Right cardiac atrium (tissue), 5 donors: Measurements from ENCODE around the gene USP9Y. TPM values are rescaled to one million over a fixed set of nuclear protein-coding genes. Genes with fewer than 3 reads are reported as not detected.

Experiments
- ATAC-seq, 2 donors: fragments of 200-7000 bp; cut with Tn5 transposase; one replicate each; pipeline versions ENCODE4 v1.8.0 to v1.9.1; 2020; ENCODE audit warnings: moderate library complexity in 2 of 2, mild to moderate bottlenecking in 1 of 2
- DNase-seq, 3 donors: peaks; one replicate each; pipeline ENCODE4 v3.0.0-alpha.2; 2020
- H3K27ac ChIP-seq: one replicate; pipeline ENCODE4 v1.5.1; 2013; ENCODE audit warnings: mild to moderate bottlenecking, low read length, control low read depth, moderate library complexity
- H3K27me3 ChIP-seq: one replicate; pipeline ENCODE4 v1.6.1; 2013; ENCODE audit not compliant: control insufficient read depth, insufficient read depth
- H3K4me1 ChIP-seq: one replicate; pipeline ENCODE4 v1.6.1; 2013; ENCODE audit warnings: low read length; ENCODE audit not compliant: control insufficient read depth, insufficient read depth
- H3K4me3 ChIP-seq: one replicate; pipeline ENCODE4 v1.5.1; 2013; ENCODE audit warnings: low read length, control low read depth
- H3K9me3 ChIP-seq: one replicate; pipeline ENCODE4 v1.6.1; 2013; ENCODE audit warnings: low read length; ENCODE audit not compliant: control insufficient read depth
- WGBS: extraction: QIAGEN DNeasy Blood & Tissue Kit; methylation state at CpG from one replicate; pipeline ENCODE4 v1.1.7; 2013; 5-methylcytosine and 5-hydroxymethylcytosine counted together
- intact Hi-C, 4 donors: fragments of 100-400 bp; cut with DNase I; formaldehyde crosslinking; loops; one replicate each; pipeline versions ENCODE4 v1.11.0 to v1.14.0; 2022 to 2023
- polyA plus RNA-seq: library from polyadenylated mRNA; stranded (reverse); fragments of 200-250 nt; gene quantifications from one replicate; pipeline ENCODE4 v1.2.3, GENCODE V29; 2013
- total RNA-seq, 4 donors: library from RNA; stranded (reverse); fragmentation: NEBNext Ultra II Directional; extraction: Animal tissue kit (Norgen Biotek cat#: 25700); gene quantifications; one replicate each; pipeline ENCODE4 v1.2.1, GENCODE V29; 2021
- donor health status: healthy with polysubstance abuse.
- donor health status: DM: no; HTN: yes; CAD: no.
- donor health status: DM: no; HTN: no; CAD: no.
- donor health status: DM: no; HTN: yes; CAD: no; lungs with severe emphysema.
- donor health status: DM: yes; HTN: yes; CAD: no.

The USP9Y gene
- total and polyA plus RNA-seq, 5 donors = 16.3 to 18.2 (median 17.7) TPM; not detected in 2

DNA sequence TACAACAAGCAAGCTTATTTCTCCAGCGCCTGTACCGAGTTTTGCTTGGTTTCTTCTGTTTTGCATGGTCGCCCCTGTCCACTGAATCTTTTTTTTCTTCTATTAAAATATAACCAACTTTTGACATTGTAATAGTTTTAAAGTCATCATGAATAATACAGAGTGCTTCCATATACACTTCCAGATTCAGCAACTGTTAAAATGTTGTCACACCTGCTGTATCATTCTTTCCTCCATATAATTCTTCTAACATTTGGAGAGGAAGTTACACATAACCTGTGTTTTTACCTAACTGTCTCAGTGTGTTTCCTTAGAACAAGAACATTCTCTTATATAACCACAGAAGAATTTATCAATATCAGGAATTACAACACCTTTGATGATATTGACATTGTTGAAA is 83.5 kb downstream of the USP9Y start:
- ATAC-seq (no peak), DNase-seq (no peak)
- H3K4me3 ChIP-seq = no peak overlapping the region
- WGBS = 97% methylated on average over 3 of the region's 3 CpGs
- H3K4me1 ChIP-seq = no peaks in the 10 kb centered on the region
- intact Hi-C loops = no loop called here
- H3K9me3 ChIP-seq = no peaks in the 10 kb centered on the region
- H3K27me3 ChIP-seq = no peaks in the 10 kb centered on the region
- no peak overlapping the region for H3K27ac ChIP-seq

DNA sequence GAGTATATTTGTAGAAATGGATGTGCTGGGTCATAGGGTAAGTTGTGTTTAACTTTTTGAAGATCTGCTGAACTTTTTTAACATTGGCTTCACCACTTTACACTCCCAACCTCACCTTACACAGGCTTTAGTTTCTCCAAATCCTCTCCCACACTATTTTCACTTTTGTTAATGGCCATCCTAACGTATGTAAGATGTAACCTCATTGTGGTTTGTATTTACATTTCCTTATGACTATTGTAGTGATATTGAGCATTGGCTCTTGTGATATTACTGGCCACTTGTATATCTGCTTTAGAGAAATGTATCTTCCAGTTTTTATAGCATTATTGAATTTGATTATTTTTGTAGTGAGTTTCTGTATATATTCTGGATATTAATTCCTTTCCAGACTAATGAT is 93.0 kb downstream of the USP9Y start:
- intact Hi-C loops = no loop called here
- ATAC-seq = no peak
- no peak overlapping the region for H3K27ac ChIP-seq
- 79% methylated on average over 1 of the region's 1 CpG for WGBS
- no peaks in the 10 kb centered on the region for H3K9me3 ChIP-seq
- H3K4me1 ChIP-seq = no peaks in the 10 kb centered on the region
- DNase-seq = no peak
- H3K27me3 ChIP-seq = no peaks in the 10 kb centered on the region
- H3K4me3 ChIP-seq = no peak overlapping the region

DNA sequence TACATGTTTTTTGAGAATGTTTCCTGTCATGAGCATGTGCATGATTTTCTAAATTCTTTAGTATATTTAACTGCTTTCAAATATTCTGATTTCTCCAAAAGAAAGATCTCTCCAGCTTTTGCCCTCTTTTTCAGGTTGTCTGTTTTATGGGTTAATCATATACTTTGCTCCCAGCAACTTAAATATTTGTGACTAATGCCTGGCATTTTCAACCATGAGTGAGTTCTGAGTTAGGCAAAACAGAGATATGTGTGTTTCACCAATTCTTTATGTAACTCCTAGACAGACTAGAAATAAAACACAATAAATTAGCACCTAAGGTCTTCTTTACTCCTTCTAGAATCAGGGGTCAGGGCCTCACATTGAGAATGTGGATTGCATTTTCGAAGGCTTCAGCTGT is 107.0 kb downstream of the USP9Y start:
- H3K9me3 ChIP-seq = no peaks in the 10 kb centered on the region
- no peak overlapping the region for H3K4me3 ChIP-seq
- H3K27ac ChIP-seq = no peak overlapping the region
- H3K27me3 ChIP-seq = no peaks in the 10 kb centered on the region
- H3K4me1 ChIP-seq = no peaks in the 10 kb centered on the region
- intact Hi-C loops = no loop called here
- DNase-seq (no peak), ATAC-seq (no peak)
- WGBS = 95% methylated on average over 1 of the region's 1 CpG

DNA sequence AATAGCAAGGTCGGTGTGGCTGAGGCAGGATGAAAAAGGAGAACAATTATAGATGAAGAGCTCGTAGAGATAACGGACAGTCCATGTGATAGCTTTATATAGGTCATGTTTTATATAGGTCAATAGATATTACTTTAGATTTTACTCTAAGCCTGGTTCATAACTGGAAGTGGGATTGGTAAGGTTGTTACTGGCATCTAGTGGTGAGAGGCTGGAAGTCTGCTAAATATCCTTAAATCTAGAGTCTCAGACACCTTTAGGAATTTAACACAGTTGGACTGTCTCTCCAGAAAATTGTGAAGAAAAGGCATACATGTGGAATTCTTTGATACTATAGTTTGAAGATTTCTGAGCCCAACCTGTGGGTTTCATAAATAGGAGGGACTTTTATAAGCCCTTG is 108.0 kb downstream of the USP9Y start:
- no peak overlapping the region for H3K4me3 ChIP-seq
- intact Hi-C loops = no loop called here
- H3K9me3 ChIP-seq = no peaks in the 10 kb centered on the region
- no peak for ATAC-seq
- no peaks in the 10 kb centered on the region for H3K27me3 ChIP-seq
- H3K4me1 ChIP-seq = no peaks in the 10 kb centered on the region
- DNase-seq = no peak
- WGBS = 38% methylated on average over 3 of the region's 3 CpGs
- no peak overlapping the region for H3K27ac ChIP-seq

DNA sequence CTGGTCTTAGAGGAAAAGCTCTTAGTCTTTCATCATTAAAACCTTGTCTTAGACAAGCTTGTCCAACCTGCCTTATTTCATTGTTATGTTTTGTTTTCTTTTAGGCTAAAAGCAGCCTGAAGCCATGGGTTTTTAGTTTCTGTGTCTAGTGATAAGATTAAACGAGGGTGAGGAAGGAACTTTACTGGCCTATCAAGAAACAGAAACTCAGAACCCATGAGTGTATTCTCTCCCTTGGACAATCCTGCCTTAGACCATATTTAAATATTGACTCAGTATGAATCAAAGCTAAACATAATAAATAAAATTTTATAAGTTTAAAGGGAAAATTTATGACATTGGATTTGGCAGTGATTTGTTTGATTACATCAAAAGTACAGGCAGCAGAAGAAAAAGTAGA is 122.4 kb downstream of the USP9Y start:
- Histone ChIP-seq H3K27ac (no peak overlapping the region), H3K9me3 (no peaks in the 10 kb centered on the region), H3K4me3 (no peak overlapping the region), H3K27me3 (no peaks in the 10 kb centered on the region), H3K4me1 (no peaks in the 10 kb centered on the region)
- WGBS = 22% methylated on average over 1 of the region's 1 CpG
- ATAC-seq (no peak), DNase-seq (no peak)
- intact Hi-C loops = no loop called here

DNA sequence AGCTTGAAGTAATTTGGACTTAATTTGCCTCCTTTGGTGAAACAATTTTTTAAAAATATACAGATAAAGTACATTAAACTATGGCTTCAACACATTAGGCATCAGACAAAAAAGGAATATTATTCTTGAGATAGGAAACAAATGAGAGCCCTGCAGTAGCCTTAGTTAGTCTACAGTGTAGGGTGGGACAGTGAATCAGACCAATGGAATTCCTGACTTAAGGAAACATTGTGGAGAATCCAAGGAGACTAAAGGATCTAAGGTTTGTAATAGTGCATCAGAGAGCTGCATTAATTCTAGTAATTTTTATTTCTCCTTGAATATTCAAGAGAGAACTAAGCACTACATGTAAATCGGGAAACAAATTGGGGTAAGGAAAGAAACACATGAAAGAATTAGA is 125.8 kb downstream of the USP9Y start:
- DNase-seq (no peak), ATAC-seq (no peak)
- Histone ChIP-seq H3K4me1 (no peaks in the 10 kb centered on the region), H3K27ac (no peak overlapping the region), H3K27me3 (no peaks in the 10 kb centered on the region), H3K9me3 (no peaks in the 10 kb centered on the region), H3K4me3 (no peak overlapping the region)
- intact Hi-C loops = no loop called here
- WGBS = 100% methylated on average over 1 of the region's 1 CpG

DNA sequence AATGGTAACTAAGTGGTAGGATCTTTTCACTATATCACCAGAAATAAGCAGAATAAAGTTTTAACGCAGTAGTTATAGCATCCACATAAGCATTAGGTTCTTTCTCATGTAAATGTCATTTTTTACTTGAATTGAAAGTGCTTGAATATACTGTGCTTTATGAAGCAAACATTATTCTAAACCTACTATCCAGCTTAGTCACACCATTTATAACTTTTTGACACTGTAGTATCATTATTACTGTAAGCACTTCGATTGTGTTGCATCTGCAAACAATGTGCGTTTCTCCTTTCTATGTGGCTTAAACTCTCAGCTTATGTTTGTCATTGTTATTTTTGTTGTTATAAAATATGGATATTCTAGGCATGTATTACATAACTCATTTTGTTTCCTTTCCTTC is 132.3 kb downstream of the USP9Y start:
- intact Hi-C loops = no loop called here
- Histone ChIP-seq H3K4me1 (no peaks in the 10 kb centered on the region), H3K27ac (no peak overlapping the region), H3K9me3 (no peaks in the 10 kb centered on the region), H3K27me3 (no peaks in the 10 kb centered on the region), H3K4me3 (no peak overlapping the region)
- DNase-seq (no peak), ATAC-seq (no peak)
- WGBS = 97% methylated on average over 3 of the region's 3 CpGs

DNA sequence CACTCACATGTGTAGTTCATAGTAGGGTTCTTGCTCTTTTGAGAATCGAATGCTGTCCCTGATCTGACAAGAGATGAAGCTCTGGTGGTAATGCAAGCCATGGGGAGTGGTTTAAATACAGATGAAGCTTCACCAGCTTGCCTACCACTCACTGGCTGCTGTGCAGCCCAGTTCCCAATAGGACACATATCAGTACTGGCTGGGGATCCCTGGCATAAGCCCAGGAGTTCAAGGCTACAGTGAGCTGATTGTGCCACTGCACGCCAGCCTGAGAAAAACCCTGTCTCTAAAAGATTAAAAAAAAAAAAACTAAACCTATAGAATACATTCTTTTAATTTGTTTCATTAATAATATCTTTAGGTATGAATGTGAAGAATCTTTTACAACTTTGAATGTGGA is 136.5 kb downstream of the USP9Y start:
- intact Hi-C loops = no loop called here
- Histone ChIP-seq H3K27me3 (no peaks in the 10 kb centered on the region), H3K4me3 (no peak overlapping the region), H3K9me3 (no peaks in the 10 kb centered on the region), H3K4me1 (no peaks in the 10 kb centered on the region), H3K27ac (no peak overlapping the region)
- peak in 1 of 3 donors; percentile 38 for DNase-seq
- ATAC-seq = no peak
- WGBS = 75% methylated on average over 2 of the region's 2 CpGs

DNA sequence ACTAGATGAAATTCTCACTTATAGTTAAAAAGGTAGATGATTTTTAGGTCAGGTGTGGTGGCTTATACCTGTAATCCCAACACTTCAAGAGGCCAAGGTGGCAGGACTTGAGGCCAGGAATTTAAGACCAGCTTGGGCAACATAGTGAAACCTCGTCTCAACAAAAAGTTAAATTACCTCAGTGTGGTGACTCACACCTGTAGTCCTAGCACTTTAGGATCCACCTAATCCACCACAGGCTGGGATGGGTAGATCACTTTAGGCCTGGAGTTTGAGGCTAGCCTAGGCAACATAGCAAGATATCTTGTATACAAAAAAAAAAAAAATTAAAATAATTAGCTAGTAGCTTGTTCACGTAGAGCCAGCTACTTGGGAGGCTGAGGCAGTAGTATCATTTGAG is 140.3 kb downstream of the USP9Y start:
- H3K4me1 ChIP-seq = no peaks in the 10 kb centered on the region
- ATAC-seq = no peak
- 86% methylated on average over 2 of the region's 2 CpGs for WGBS

DNA sequence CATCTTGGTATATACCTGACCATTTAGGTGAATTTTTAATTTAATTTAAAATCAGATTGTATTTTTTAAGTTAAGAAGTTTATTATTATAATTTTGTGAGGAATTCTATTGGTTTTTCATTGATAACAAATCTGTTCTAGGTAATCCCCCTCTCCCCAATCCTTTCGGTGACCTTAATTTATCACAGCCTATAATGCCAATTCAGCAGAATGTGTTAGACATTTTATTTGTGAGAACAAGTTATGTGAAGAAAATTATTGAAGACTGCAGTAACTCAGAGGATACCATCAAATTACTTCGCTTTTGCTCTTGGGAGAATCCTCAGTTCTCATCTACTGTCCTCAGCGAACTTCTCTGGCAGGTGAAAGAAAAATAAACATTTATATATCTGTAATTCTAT is 145.8 kb downstream of the USP9Y start:
- Histone ChIP-seq H3K4me3 (no peak overlapping the region), H3K9me3 (no peaks in the 10 kb centered on the region), H3K27me3 (no peaks in the 10 kb centered on the region), H3K4me1 (no peaks in the 10 kb centered on the region), H3K27ac (no peak overlapping the region)
- no peak for ATAC-seq
- intact Hi-C loops = no loop called here
- WGBS = 97% methylated on average over 3 of the region's 3 CpGs
- DNase-seq = no peak

More for the DNA sequence above, 140.3 kb downstream of the USP9Y start:
- intact Hi-C loops = no loop called here
- Histone ChIP-seq H3K4me3 (no peak overlapping the region), H3K27me3 (no peaks in the 10 kb centered on the region), H3K9me3 (no peaks in the 10 kb centered on the region), H3K27ac (no peak overlapping the region)
- DNase-seq = no peak

GRCh38 chrY:12855791-12856275 is 154.8 kb downstream of the USP9Y start:
- H3K4me1 ChIP-seq = no peaks in the 10 kb centered on the region
- DNase-seq = no peak
- intact Hi-C loops = no loop called here
- H3K27me3 ChIP-seq = no peaks in the 10 kb centered on the region
- ATAC-seq = no peak
- H3K27ac ChIP-seq = no peak overlapping the region
- no peaks in the 10 kb centered on the region for H3K9me3 ChIP-seq
- no peak overlapping the region for H3K4me3 ChIP-seq

DNA sequence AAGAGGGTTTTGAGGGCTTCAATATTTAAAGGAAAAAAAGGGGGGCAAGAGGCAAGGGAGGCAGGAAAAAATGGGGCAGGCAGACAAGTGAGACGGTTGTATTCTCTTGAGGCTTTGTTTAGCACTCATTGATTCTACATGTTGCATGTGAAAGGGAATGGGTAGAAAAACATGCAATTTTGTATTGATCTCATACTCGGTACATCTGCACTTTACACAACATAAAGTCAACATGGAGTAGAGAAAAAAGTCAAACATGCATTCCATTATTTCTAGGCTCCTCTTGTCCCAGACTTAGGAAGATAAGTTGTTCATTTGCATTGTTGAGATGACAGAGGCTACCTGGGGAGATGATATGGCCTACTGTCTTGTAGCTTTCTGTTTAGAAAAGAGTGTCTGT is 166.9 kb downstream of the USP9Y start:
- Histone ChIP-seq H3K27ac (no peak overlapping the region), H3K27me3 (no peaks in the 10 kb centered on the region), H3K4me1 (no peaks in the 10 kb centered on the region), H3K4me3 (no peak overlapping the region), H3K9me3 (no peaks in the 10 kb centered on the region)
- WGBS = 91% methylated on average over 2 of the region's 2 CpGs
- ATAC-seq = no peak
- intact Hi-C loops = no loop called here
- DNase-seq = no peak
